Left ventricle myocardium superior (tissue), 1 donor: Measurements from ENCODE around the gene LSM4. TPM values are rescaled to one million over a fixed set of nuclear protein-coding genes. Genes with fewer than 3 reads are reported as not detected.

Experiments used
- ATAC-seq: fragments of 200-7000 bp; cut with Tn5 transposase; one replicate; pipeline ENCODE4 v1.9.1; 2020; ENCODE audit warnings: mild to moderate bottlenecking, moderate library complexity
- DNase-seq: peaks from one replicate; pipeline ENCODE4 v3.0.0-alpha.2; 2020
- intact Hi-C: fragments of 100-400 bp; cut with micrococcal nuclease; formaldehyde crosslinking; loops from one replicate; pipeline ENCODE4 v1.11.0; 2022
- total RNA-seq: library from RNA; stranded (reverse); fragmentation: NEBNext Ultra II Directional; extraction: Animal tissue kit (Norgen Biotek cat#: 25700); gene quantifications from one replicate; pipeline ENCODE4 v1.2.1, GENCODE V29; 2021
- donor health status: DM: no; HTN: yes; CAD: no; lungs with severe emphysema.

The LSM4 gene
- total RNA-seq, 1 donor from 2014 or later = 98.0 TPM

DNA sequence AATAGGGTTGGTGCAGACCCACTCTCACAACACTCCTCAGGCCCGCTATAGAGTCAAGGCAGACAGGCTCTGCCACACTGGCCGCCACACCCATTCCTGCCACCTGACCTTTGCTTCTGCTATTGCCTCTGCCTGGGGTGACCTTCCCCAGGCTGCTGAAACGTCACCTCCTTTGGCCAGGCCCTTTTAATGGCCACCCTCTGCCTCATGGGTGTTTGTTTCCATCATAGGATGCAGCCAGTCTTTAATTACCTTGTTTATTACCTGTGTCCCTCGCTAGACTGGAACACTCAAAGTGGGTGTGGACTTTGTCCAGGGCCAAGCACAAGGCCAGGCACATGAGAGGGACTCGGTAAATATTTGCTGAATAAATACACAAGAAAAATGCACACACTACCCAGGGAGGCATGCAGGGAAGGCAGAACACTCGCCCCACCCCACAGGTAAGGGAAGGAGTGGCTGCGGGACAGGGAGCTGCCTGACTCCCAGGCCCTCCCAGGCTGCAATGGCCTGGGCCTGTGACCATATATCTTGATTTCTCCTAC, 3.2 kb downstream of the LSM4 start:
- DNase-seq (no peak), ATAC-seq (no peak)
- intact Hi-C loops = loop anchor here (10.0 kb wide), 1 partner anchor 115 kb away; the partner anchor contains the start of gene RAB3A

DNA sequence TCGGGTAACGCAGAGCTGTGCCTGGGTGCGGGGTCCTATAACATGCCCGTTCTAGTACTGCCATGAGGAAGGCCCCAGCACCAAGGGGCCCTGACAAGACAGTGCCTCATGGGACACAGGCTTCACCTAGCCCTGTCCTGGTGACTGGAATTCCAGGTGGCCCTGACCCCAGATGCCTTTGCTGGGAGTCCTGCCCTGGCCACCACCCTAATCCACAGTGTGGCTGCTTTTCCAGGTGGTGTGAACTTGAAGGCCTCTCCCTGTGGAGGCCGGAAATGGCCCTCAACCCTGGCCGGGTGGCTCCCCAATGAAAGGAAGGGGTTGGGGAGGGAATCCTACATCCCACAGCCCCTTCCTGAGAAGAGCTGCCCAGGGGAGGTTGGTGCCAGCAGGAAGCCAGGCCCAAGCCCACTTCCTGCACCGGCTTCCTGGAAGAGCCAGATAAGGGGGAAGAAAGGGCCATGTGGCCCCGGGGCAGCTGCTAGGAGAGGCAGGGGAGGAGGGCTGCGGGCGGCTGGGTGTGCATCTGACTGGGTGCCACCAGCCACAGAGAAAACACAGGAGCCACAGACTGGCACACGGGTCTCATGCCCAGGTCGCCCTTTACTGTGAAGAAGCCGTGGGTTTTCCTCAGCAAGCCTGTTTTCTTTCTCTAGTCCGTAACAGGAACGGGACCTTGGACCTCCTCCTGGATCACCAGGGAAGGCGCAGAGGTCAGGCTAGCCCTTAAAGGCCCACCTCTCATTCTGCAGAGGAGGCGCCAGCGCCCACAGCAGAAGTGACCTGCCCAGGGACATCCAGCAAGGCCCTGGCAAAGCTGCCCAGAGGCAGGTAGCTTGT, 4.7 kb downstream of the LSM4 start:
- DNase-seq = peak; percentile 70
- intact Hi-C loops = no loop called here
- ATAC-seq = peak; percentile 4

DNA sequence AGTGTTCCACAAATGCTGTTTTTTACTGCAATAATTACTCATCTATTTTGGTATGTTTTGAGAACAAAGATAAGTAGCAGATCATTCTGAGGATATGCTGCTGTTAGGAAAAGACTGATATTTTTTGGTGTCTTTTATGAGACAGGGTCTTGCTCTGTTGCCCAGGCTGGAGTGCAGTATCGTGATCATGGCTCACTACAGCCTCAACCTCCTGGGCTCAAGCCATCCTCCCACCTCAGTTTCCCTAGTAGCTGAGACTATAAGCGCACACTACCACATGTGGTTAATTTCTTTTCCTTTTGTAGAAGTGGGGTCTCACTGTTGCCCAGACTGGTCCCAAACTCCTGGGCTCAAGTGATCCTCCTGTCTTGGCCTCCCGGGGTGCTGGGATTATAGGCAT, 9.5 kb downstream of the LSM4 start:
- ATAC-seq = no peak
- no peak for DNase-seq
- intact Hi-C loops = no loop called here

DNA sequence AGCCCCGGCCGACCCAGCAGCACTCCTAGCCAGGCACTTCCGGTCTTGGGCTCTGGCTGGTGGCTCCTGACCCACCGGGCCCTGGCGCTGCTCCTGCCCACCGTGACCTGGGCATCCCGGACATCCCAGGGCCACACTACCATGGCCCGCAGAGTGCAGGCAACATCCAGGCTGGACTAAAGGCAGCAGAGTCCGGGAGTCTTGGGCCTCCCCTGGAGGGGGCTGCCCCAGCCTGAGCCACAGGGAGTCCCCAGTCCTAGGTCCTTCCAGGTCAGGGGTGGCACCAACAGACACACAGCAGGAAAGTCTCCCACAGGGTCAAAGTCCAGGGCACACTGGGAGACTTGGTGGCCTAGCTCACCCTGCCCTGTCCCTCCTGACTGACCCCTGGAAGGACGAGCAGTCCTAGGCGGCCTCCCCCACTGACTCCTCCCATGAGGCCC, 10.8 kb downstream of the LSM4 start:
- no peak for ATAC-seq
- intact Hi-C loops = no loop called here
- DNase-seq = no peak

DNA sequence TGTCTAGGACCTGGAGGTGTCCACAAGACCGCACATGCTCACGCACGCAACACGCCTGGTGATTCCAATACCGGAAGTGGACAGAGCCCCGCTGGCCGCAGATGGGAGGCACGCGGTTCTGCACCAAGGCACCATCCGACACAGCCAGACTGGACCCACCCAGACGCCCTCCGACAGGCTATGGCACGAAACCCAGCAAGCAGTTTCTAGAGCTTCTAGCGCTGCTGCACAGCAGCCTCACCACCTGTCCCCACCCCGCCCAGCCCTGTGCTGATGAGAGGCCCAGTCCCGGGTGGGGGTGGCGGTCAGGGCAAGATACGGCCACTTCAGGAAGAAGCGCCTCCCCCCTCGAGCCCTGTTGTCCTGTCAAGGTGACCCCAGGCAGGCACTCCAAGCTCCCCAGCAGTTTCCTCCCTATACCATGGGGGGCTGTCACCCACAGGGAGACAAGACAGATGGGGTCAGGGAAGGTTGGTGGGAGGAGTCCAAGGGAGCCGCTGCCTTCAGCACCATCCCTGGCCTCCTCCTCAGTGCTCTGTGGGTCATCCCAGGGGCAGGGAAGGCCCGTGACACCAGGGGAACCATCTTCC, 11.3 kb downstream of the LSM4 start:
- no peak for ATAC-seq

DNA sequence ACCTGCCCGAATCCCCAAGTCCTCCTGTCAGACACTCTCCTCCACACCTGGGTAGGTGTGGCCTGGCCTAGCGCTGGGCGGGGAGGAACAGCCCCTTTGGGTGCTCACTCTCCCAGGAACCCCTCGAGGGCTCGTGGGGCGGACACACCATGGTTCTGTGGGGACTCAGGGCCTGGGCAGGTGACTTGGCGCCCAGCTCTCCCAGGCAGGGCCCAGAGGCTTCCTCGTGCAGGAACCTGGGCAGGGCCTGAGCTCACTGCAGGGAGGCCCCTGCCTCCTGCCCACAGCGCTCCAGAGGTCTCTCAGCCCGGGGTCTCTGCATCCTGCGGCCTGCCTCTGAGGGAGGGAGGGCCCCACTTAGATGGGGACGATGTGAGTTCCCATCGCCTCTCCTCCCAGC, 11.9 kb downstream of the LSM4 start:
- DNase-seq (no peak), ATAC-seq (no peak)
- intact Hi-C loops = no loop called here

More for the DNA sequence above, 11.3 kb downstream of the LSM4 start:
- intact Hi-C loops = no loop called here
- DNase-seq = no peak

DNA sequence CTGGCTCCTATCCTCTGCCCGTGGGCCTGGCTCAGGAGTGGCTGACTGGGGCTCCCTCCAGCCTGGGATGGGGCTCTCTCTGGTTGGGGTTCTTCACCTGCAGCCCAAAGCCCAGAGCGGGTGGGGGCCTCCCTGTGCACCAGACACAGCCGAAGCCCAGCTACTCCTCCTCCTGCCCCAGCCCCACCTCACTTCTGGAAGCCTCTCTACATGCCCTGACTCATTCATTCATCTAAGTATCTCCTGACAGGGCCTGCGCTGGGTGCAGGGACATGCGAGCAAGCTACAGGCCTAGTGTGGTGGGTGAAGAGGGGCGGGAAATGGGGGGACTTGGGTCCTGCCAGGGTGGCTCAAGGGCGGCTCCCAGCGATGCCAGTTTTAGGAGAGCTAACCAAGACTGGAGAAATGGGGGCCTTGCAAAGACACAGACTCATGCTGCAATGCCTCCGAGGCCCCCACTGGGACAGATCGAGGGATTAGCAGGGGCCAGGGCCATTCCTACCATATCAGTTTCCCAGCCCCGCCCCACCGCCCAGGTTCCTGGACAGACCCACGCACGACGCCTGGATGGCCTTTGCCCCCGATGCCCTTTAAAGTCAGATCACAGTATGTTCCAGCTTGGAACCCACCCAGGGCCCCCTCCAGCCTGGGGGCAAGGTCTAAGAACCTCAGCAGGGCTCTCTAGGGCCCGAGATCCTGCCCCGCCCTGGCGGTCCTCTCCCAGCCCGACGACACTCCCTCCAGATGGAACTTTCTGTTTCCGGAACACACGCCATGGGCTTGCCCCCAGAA, 12.6 kb downstream of the LSM4 start:
- intact Hi-C loops = no loop called here

DNA sequence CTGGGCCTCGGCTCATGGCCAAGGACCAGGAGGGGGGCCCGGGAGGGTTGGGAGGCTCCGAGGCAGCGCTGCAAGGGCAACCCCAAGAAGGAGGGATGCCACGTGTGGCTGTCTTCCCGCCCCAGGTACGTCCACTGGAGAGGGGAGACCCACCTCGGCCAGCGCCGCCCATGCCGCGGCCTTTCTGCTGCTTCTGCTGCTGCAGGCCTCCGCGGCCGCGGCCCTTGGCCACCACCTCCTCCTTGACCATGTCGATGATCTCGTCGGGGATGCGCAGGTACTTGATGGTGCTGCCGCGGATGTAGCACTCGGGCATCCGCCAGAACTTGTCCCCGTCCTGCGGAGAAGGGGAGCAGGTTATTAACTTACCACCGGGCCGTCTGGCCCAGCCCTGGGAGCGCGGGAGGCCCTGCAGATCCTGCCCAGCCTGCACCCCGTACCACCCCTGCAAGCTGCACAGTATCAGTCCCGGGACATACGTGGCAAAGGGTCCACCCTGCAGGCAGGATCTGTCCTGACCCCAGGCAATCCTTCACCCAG, 13.3 kb downstream of the LSM4 start:
- intact Hi-C loops = no loop called here
- ATAC-seq (no peak), DNase-seq (no peak)

More for the DNA sequence above, 12.6 kb downstream of the LSM4 start:
- DNase-seq (no peak), ATAC-seq (no peak)

DNA sequence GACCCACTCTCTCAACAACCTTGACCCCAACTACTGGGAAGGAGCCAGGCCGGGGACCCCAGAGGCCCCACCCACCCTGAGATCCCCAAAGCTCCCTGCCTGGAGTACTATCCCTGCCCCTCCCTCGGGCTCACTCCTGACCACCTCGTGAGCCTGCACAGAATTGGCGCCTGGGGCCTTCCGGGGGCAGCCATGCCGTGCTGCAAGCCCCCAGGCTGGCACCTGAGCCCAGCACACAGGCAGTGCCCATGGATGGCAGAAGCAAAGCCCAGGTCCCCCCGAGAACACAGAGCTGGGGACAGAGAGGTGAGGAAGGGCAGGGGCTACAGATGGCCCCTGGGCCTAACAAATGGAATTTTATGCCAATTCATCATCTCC, 13.9 kb downstream of the LSM4 start:
- intact Hi-C loops = no loop called here
- DNase-seq (no peak), ATAC-seq (no peak)

DNA sequence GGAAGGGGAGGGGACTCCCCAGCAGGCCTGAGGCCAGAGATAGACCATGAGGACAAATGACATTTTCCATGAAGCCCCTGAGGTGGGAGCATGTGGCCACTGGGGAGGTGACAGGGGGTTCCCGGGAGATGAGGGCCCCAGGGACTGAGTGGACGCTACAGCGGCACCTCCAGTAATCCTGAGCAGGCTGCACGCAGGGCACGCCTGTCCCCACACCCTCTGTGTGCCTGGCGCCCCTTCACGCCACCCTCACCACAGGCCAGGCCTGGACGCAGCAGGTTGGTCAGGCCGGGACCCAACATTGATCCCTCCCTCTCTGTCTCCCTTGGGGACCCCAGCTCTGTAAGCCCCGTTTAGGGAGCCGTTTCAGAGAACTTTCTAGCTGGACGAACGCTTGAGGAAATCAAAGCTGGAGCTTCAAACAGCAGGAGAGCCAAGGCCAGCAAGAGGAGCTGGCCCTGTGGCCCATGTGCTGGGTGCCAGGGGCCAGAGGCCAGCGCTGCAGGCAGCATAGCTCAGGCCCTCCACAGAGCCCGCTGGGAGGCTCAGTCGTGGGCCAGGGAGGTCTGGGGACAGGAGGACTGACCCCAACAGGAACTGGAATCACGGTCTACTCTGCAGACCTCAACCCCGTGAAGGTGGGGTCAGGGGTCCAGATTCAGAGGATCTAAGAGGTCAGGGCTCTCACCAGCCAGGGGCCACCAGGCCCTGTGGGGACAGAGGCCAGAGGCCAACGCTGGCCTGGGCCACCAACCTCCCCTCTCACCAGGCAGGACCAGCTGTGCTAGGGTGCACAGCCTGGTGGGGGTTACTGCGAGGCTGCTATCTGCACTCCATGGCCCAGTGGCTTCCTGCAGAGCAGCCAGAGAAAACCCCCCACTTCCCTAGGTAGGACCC, 14.6 kb downstream of the LSM4 start:
- DNase-seq = no peak
- no peak for ATAC-seq
- intact Hi-C loops = no loop called here

DNA sequence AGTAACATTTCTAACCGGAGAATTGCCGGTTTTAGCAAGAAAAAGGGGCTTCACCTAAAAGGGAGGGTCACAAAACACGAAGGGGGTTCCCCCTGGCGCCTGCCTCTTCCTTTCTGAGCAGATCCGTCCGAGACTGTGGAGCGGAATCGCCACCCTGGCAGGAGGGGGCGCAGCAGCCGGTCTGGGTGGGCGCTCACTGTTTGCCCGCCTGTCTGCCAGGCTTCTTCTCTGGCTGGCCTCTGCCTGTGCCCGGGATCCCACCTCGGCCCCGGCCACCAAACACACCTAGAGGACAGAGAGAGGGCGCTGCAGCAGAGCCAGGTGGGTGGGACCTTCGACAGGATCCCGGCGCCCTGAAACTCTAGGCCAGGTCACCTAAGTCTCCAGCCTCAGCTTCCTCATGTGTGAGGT, 15.6 kb downstream of the LSM4 start:
- intact Hi-C loops = no loop called here
- DNase-seq (no peak), ATAC-seq (no peak)

DNA sequence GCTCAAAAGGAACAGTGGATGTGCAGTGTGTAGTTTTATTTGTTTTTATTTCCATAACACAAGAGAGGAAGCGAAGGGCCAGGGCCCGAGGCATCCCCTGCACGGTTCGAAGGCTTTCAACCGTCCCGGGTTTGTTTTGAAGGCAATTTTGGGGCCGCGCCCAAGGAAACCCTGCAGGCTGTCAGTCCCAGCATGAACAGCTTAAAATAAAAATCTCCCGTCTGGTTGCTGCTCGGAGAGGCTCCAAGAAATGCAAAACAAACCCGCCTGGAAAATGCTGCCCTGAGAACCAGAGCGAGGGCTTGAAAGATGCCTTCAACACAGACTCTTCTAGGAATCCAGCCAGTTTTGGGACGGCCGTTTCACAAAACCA, 16.0 kb downstream of the LSM4 start:
- intact Hi-C loops = no loop called here
- ATAC-seq (no peak), DNase-seq (no peak)

DNA sequence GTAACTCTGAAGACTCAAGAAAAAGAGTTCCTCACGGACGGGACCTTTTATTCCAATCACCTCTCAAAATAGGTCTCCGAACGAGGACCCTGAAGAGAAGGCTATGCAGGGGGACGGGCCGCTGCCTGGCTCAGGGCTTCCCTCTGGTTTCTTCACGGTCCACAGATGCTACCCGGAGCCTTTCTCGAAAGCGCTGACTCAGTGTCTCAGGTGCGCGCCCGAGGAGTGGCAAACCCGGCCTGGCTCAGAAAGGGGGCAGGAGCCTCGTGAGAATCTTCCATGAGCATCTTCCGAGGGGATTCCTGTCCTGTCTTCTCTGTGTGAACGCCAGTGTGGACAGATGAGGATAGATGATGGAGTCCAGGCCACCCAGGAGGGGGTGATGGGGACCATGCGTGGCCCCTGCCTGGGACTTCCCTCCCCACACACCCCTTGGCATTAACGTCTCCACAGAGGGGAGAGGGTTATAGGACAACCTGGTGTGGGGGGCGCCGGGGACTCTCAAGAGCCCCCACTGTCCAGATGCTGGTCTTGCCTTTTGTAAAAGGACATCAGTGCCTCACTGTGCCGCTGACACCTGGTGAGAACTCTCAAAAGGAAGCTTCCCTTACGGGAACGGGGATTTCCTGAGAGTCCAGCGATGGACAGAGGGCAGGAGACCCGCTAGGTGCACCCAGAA, 16.5 kb downstream of the LSM4 start:
- ATAC-seq (no peak), DNase-seq (no peak)
- intact Hi-C loops = no loop called here

DNA sequence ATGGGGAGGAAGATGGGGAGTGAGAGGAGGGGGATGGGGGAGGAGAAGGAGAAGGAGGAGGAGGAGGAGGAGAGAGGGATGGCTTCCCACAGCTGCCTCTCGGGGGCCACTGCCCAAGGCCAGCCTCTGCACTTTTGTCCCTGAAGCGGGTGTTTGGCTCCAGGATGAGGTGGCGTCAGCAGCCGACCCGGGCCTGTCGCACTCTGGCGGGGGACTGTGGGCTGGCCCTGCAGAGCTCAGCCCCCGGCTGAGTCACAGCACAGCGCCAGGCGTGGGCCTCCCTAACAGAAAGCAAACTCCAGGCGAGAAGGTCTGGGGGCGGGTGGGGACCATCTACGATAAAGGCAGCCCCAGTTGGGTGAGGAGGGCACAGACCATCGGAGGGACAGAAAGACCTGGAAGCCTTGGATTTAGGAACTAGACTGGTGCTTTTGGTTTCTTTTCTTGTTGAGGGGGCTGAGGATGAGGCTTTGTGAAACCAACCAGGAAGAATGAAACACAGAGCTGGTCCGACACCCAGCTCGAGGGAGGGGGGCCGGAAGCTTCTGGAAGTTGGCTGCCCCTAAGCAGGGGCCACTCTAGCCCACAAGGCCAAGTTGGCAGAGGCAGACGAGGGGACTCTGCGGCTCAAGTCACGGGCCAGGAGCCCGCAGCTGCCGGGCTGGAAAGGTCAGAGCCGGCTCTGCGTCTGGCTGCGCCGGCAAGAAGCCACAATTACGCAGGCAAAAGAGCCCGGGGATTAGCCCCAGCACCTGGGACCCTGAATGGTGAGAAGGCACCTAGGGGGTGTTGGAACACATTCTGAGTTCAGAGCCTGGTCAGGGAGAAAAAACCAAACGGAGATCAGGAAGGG, 18.2 kb downstream of the LSM4 start:
- ATAC-seq (peak; percentile 83), DNase-seq (peak; percentile 92)
- intact Hi-C loops = no loop called here

DNA sequence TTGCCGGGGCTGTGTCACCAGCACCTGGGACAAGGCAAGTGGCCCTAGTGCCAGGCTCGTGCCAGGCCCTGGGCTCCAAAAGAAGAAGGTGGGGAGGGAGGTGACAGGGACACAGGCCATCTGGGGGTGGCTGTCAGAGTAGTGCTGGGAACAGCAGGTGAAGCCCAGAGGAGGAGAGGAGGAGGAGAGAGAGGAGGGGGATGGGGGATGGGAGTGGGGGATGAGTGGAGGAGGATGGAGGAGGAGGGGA, 18.7 kb downstream of the LSM4 start:
- intact Hi-C loops = no loop called here
- peak; percentile 54 for ATAC-seq
- DNase-seq = peak; percentile 76

DNA sequence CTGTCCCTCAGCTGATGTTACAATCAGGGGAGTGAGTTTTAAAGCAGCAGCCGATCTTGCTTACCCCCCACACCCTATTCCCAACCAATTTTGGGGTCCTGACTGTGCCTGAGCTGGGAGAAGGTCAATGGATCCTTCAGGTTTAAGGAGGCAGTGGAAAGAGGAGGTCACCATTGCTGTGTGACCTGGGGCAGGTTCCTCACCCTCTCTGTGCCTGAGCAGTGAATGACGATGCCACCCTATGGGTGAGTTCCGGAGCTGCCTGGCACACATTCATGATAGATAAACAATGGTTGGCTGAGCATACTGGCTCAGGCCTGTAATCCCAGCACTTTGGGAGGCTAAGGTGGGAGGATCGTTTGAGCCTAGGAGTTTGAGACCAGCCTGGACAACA, 21.2 kb downstream of the LSM4 start:
- ATAC-seq (no peak), DNase-seq (no peak)
- intact Hi-C loops = no loop called here

DNA sequence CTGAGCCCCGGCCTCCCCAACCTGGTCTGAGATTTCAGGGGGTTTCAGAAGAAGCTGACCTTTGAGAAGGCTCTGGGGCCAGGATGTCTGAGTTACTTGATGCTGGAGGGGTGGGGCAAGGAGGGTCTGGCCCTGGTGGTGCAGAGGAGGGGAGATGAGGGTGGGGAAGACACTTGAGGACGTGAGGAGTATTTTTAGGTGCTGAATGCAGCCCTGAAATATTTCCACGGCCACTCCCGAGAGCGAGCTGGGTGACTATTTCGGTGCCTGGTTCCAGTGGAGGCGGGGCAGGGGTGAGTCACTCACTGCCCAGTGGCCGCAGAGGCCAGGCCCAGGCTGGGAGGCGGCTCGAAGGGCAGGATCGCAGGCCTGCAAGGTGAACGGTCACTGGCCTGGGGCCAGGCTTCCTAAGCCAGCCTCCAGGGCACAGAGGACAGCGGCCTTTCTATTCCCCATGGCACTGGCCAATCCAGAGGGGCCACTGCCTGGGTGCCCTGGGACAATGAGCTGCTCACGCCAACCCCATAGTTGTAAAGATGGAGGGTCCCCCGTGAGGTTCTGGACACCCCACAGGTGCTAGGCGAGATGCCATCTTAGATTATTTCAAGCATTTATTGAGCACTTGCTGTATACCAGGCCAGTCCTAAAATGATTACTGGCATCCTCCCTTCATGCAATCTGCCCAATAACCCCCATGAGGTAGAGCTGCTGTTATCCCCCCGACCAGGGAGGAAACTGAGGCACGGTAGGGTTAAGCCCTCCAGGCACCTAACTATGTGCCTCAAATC, 21.8 kb downstream of the LSM4 start:
- intact Hi-C loops = no loop called here
- ATAC-seq = peak; percentile 54
- peak; percentile 83 for DNase-seq
